GM21528 (cell line): ENCODE data around the gene FAM174C.
A peak's percentile ranks its signal among the peaks of the same experiment; 100 is the strongest.

Source experiments
- ATAC-seq: cut with Tn5 transposase; IDR thresholded peaks from one replicate; pipeline ENCODE4 v1.9.1; 2021; ENCODE audit warnings: mild to moderate bottlenecking, moderate library complexity; ENCODE audit not compliant: unreplicated experiment, low FRiP score

FAM174C gene

GRCh38 chr19:1260749-1261537, 14.4 kb upstream of the FAM174C start:
- ATAC-seq, result peak; percentile 44

- ATAC-seq, result no peak
Observed at GRCh38 chr19:1261538-1261797, 13.9 kb upstream of the FAM174C start.

- ATAC-seq, result no peak
Observed at GRCh38 chr19:1261798-1262622, 13.3 kb upstream of the FAM174C start.

GRCh38 chr19:1262623-1263123, 12.7 kb upstream of the FAM174C start:
- no peak for ATAC-seq

- ATAC-seq, result no peak
Observed at GRCh38 chr19:1263188-1263587, 12.1 kb upstream of the FAM174C start.

GRCh38 chr19:1264801-1265614, 10.3 kb upstream of the FAM174C start:
- ATAC-seq, result no peak

GRCh38 chr19:1265615-1266128, 9.7 kb upstream of the FAM174C start:
- no peak for ATAC-seq

GRCh38 chr19:1266129-1266915, 9.0 kb upstream of the FAM174C start:
- peak; percentile 34 for ATAC-seq

- ATAC-seq, result peak; percentile 11
Observed at GRCh38 chr19:1266916-1267476, 8.3 kb upstream of the FAM174C start.

- no peak for ATAC-seq
Observed at GRCh38 chr19:1267477-1268225, 7.7 kb upstream of the FAM174C start.

GRCh38 chr19:1268226-1269064, 6.9 kb upstream of the FAM174C start:
- ATAC-seq, result no peak

- ATAC-seq, result peak; percentile 53
Observed at GRCh38 chr19:1269065-1269477, 6.3 kb upstream of the FAM174C start, which contains the start of gene CIRBP. CIRBP (plus strand) TSS chr19:1269332; CDS start chr19:1270934, 1,602 bp downstream.

GRCh38 chr19:1269478-1270212, 5.7 kb upstream of the FAM174C start:
- ATAC-seq, result peak; percentile 18

- ATAC-seq, result no peak
Observed at GRCh38 chr19:1270213-1270853, 5.0 kb upstream of the FAM174C start.

- no peak for ATAC-seq
Observed at GRCh38 chr19:1270854-1271527, 4.3 kb upstream of the FAM174C start.
